HG03045 (cell line): ENCODE measurements around the gene MAST2.
"Not testable (repeated sequence)": the region's sequence is repeated elsewhere in the genome, so short reads cannot be mapped to it uniquely, and the experiment has no call there.

Source experiments
- ATAC-seq: cut with Tn5 transposase; IDR thresholded peaks from one replicate; pipeline ENCODE4 v1.9.1; 2021; ENCODE audit warnings: mild to moderate bottlenecking, moderate library complexity; ENCODE audit not compliant: unreplicated experiment

MAST2 gene

GRCh38 chr1:46056325-46056724 is 252.9 kb downstream of the MAST2 start:
- ATAC-seq = no peak

DNA sequence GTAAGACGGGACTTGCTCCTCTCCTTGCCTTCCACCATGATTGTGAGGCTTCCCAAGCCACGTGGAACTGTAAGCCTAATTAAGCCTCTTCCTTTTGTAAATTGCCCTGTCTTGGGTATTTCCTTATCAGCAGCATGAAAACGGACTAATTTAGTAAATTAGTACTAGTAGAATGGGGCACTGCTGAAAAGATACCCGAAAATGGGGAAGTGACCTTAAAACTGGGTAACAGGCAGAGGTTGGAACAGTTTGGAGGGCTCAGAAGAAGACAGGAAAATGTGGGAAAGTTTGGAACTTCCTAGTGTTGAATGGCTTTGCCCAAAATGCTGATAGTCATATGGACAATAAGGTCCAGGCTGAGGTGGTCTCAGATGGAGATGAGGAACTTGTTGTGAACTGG is 253.8 kb downstream of the MAST2 start:
- not testable (repeated sequence) for ATAC-seq

DNA sequence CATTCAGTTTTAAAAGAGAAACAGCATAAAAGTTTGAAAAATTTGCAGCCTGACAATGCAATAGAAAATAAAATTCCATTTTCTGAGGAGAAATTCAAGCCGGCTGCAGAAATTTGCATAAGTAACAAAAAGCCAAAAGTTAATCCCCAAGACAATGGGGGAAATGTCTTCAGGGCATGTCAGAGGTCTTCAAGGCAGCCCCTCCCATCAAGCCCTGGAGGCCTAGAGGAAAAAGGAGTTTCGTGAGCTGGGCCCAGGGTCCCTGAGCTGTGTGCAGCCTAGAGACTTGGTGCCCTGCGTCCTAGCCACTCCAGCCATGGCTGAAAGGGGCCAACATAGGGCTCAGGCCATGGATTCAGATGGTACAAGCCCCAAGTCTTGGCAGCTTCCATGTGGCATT is 254.4 kb downstream of the MAST2 start:
- ATAC-seq = no peak

GRCh38 chr1:46058936-46059335 is 255.5 kb downstream of the MAST2 start:
- no peak for ATAC-seq

DNA sequence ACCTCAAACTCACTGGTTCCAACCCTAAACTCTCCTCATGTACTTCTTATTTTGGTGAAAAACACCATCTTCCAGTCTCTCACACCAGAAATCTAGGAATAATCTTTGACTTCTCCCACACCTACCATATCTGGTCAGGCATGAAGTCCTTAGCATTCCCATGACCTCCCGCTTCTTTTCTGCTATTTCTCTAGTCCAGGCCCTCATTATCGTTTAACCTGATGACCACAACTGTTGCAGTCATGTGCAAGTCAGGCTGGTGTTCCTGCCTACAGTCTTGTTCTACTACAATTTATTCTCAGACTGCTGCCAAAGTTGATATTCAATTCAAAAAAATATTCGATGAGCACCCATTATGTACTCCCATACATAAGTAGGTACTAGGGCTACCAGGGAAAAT is 257.7 kb downstream of the MAST2 start:
- no peak for ATAC-seq

- peak; percentile 41 for ATAC-seq
Measured at GRCh38 chr1:46062651-46063319, 259.4 kb downstream of the MAST2 start.

DNA sequence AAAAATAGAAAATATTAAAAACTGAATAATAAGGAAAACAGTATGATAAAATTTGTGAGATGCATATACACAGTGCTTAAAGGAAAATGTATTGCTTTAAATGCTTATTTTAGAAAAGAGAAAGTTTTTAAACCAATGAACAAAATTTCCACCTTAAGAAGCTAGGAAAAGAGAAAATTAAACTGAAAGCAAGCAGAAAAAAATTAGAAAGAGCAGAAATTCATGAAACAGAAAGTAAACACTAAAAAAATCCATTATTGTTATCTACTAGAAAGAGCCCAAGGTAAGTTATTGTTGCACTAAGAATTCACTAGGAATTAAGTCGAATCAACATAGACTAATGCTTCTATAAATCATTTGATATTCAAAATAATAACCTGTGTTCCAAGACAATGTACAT is 261.3 kb downstream of the MAST2 start:
- ATAC-seq = no peak

DNA sequence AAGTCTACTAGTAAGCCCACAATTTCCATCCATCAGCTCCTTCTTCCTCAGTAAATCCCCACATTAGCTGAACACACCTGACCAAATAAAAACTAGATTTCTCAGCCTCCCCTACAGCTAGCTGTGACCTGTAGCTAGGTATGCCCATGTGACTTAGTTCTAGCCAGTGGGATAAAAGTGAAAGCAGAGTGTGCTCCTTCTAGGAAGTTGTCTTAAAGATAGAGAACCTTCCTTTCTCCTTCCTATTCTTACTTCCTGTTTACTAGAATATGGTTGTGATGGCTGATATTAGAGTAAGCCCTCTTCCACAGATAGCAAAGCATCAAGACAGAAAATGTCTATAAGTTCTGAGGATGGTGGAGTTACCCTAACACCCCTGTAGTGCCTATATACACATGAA is 262.0 kb downstream of the MAST2 start:
- no peak for ATAC-seq

- ATAC-seq = no peak
Measured at GRCh38 chr1:46067652-46068051, 264.2 kb downstream of the MAST2 start.

DNA sequence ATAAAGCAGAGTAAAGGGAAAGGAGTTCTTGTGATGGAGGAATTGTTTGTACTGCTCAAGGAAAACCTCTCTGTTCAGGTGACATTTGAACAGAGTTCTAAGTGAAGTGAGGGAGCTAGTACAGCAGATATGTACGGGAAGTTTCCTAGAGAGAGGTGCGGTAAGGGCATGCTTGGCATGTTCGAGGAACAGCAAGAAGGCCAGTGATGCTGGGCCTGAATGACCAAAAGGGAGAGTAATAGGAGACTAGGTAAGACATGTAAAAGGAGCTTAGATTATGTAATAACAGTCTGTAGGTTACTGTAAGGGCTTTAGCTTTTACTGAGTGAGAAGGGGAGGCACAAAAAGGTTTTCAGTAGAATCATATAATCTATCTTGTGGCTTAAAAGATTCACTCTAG is 265.1 kb downstream of the MAST2 start:
- no peak for ATAC-seq

- ATAC-seq = no peak
Measured at GRCh38 chr1:46070164-46070814, 266.9 kb downstream of the MAST2 start.

GRCh38 chr1:46072975-46073374 is 269.6 kb downstream of the MAST2 start:
- ATAC-seq = no peak

DNA sequence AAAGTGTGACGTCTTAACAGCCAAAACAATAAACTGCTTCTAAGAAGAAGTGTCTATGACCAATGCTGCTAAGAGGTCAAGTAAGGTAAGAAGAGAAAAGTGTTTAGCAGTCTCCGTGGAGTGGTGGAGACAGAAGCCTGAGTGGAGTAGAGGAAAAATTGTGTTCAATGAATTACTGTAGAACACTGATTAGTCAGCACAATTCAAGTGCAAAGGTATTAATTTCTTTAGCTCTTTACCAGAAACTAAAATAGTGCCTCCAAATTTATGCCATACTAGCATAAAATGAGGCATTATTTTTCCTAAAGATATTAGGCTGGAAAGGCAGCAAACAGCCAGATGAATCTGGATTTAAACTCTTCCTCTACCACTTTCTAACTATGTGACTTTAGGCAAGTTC is 272.9 kb downstream of the MAST2 start:
- ATAC-seq = no peak

DNA sequence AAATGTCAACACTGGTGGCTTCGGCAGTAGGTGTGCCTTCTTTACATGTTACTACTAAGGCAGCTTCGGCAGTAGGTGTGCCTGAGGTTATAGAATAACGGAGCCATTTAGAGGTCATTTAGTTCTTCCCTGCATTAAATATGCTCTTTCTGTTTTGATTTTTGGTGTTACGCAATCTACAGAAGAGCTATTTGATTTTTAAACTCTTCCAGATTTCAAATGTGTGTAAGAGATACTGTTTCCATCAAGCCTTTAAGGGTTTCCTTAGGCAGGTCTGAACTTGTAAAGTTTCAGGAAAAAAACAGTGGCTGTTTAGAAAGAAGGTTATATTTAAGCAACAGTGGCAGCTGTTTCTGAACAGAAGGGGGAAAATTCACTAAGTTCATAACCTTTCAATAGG is 274.2 kb downstream of the MAST2 start:
- ATAC-seq = no peak

GRCh38 chr1:46080257-46080656 is 276.8 kb downstream of the MAST2 start:
- no peak for ATAC-seq

DNA sequence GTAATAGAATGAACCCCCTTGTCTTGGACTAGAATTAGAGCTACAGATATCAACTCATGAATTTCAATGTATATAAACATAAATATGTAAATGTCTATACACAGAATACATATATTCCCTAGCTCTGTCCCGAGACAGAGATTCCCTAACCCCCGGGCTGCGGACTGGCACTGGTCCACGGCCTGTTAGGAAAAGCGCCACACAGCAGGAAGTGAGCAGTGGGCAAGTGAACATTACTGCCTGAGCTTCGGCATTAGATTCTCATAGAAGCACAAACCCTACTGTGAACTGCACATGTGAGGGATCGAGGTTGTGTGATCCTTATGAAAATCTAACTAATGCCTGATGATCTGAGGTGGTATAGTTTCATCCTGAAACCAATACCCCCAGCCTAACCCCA is 277.8 kb downstream of the MAST2 start:
- ATAC-seq = no peak

DNA sequence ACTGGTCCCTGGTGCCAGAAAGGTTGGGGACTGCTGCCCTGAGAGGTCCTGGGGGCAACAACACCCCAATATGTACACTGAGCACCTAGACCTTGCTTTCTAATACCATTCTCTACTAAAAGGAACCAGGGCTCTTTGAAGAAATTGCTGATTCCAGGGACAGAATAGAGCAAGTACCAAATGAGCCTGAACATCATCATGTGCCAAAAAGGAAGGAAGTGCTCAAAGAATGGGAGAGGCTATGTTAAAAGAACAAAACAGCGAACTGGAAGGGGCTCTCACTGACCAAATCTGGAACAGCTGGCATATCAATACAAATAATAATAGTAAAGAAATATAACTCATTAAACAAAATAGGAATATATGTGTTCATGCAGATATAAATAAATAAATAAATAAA is 278.2 kb downstream of the MAST2 start:
- ATAC-seq = no peak

GRCh38 chr1:46083579-46083978 is 280.2 kb downstream of the MAST2 start:
- ATAC-seq = no peak

- no peak for ATAC-seq
Measured at GRCh38 chr1:46084553-46085451, 281.4 kb downstream of the MAST2 start.
